HepG2 (cell line): ENCODE results near the gene RSL1D1. TPM values are rescaled to one million over a fixed set of nuclear protein-coding genes. Genes with fewer than 3 reads are reported as not detected.

Source experiments
- CREM ChIP-seq, 2 experiments: sonication (generic) in 1 of 2; formaldehyde crosslinking in 1 of 2; IDR thresholded peaks; 2 replicates each; pipeline versions ENCODE4 v1.4.0 to v1.6.1; 2016 to 2020; ENCODE audit warnings: antibody characterized with exemption in 1 of 2, mild to moderate bottlenecking in 1 of 2, missing genetic modification reagents in 1 of 2
- FOXP1 ChIP-seq, 2 experiments: fragments of 450-650 bp in 1 of 2; IDR thresholded peaks; 2 replicates each; pipeline ENCODE4 v1.6.1; 2017 to 2018; ENCODE audit warnings: antibody characterized with exemption in 1 of 2
- GFI1 ChIP-seq: sonication (generic); formaldehyde crosslinking; IDR thresholded peaks from 2 replicates; pipeline ENCODE4 v1.5.0; 2020; ENCODE audit warnings: missing genetic modification reagents, mild to moderate bottlenecking, borderline replicate concordance
- HOXA3 ChIP-seq: sonication (generic); formaldehyde crosslinking; IDR thresholded peaks from 2 replicates; pipeline ENCODE4 v1.5.0; 2020; ENCODE audit warnings: missing genetic modification reagents
- IRF1 ChIP-seq: sonication (generic); formaldehyde crosslinking; IDR thresholded peaks from 2 replicates; pipeline ENCODE4 v1.4.0; 2020; ENCODE audit warnings: low read depth, mild to moderate bottlenecking, missing genetic modification reagents
- JUNB ChIP-seq: sonication (generic); formaldehyde crosslinking; IDR thresholded peaks from 2 replicates; pipeline ENCODE4 v1.8.0; 2022; ENCODE audit warnings: missing genetic modification reagents, mild to moderate bottlenecking, borderline replicate concordance
- LCORL ChIP-seq, 2 experiments: fragments of 450-650 bp in 1 of 2; sonication (generic) in 1 of 2; formaldehyde crosslinking in 1 of 2; IDR thresholded peaks; 2 replicates each; pipeline versions ENCODE4 v1.5.0 to v1.6.1; 2017 to 2020; ENCODE audit warnings: antibody characterized with exemption in 1 of 2, missing genetic modification reagents in 1 of 2
- PATZ1 ChIP-seq: sonication (generic); formaldehyde crosslinking; IDR thresholded peaks from 2 replicates; pipeline ENCODE4 v1.4.0; 2020; ENCODE audit warnings: missing genetic modification reagents
- PLRG1 ChIP-seq: fragments of 450-650 bp; conservative IDR thresholded peaks from 2 replicates; pipeline ENCODE4 v1.6.1; 2016
- RFX3 ChIP-seq: IDR thresholded peaks from 2 replicates; pipeline ENCODE4 v1.6.1; 2016; ENCODE audit warnings: missing biosample characterization, missing genetic modification reagents
- SRSF4 ChIP-seq: fragments of 200-400 bp; formaldehyde crosslinking; IDR thresholded peaks from one replicate; pipeline ENCODE4 v1.6.1; 2018; ENCODE audit warnings: mild to moderate bottlenecking, low read depth, low read length, moderate library complexity; ENCODE audit not compliant: poor library complexity, severe bottlenecking
- ZC3H4 ChIP-seq: sonication (generic); formaldehyde crosslinking; IDR thresholded peaks from 2 replicates; pipeline ENCODE4 v1.4.0; 2020; ENCODE audit warnings: missing genetic modification reagents, borderline replicate concordance
- ZNF280D ChIP-seq: sonication (generic); formaldehyde crosslinking; IDR thresholded peaks from 2 replicates; pipeline ENCODE4 v1.5.1; 2020; ENCODE audit warnings: mild to moderate bottlenecking, missing genetic modification reagents
- ZNF563 ChIP-seq: sonication (generic); formaldehyde crosslinking; IDR thresholded peaks from 2 replicates; pipeline ENCODE4 v1.8.0; 2022; ENCODE audit warnings: mild to moderate bottlenecking, moderate library complexity, missing genetic modification reagents
- ZNF678 ChIP-seq: sonication (generic); formaldehyde crosslinking; IDR thresholded peaks from 2 replicates; pipeline ENCODE4 v1.4.0; 2020; ENCODE audit warnings: mild to moderate bottlenecking, missing genetic modification reagents
- polyA plus RNA-seq, 8 experiments: library from polyadenylated mRNA; depleted of rRNA in 3 of 8; stranded (reverse) in 7 of 8; unstranded in 1 of 8; fragments of >200 nt; fragmentation: Illumina TruSeq in 4 of 8; extraction: Trizol in 4 of 8; gene quantifications; 2 replicates each; pipeline versions ENCODE4 v1.2.1 to v1.2.3, GENCODE V29; 2011 to 2016; ENCODE audit warnings: low read depth in 4 of 8, missing spikeins in 1 of 8, mixed read lengths in 1 of 8; ENCODE audit not compliant: insufficient read depth in 1 of 8
- total RNA-seq, 5 experiments: library from RNA; depleted of rRNA; stranded (reverse); fragments of >200 nt; fragmentation: Illumina TruSeq; extraction: Trizol; gene quantifications; 2 replicates each; pipeline ENCODE4 v1.2.3, GENCODE V29; 2016; ENCODE audit warnings: low read depth in 1 of 5

RSL1D1 gene
- total and polyA plus RNA-seq, 2 of the 13 experiments (the other 11 are each of a cell fraction or from before 2014, with no cell fraction given) = 187 to 343 TPM

GRCh38 chr16:11851294-11852091 lies at the start of gene RSL1D1 (continued):
- peak; percentile 98 for TF ChIP-seq ZNF563
- TF ChIP-seq GFI1 (CRISPR knock-in tag) = peak; percentile 75; the same call in 1 of the 2 replicates
- TF ChIP-seq ZC3H4 (CRISPR knock-in tag) = peak; percentile 56; the same call in 1 of the 2 replicates
- TF ChIP-seq HOXA3 (CRISPR knock-in tag) = peak; percentile 91
- no peak for TF ChIP-seq IRF1 (CRISPR knock-in tag)
- TF ChIP-seq FOXP1 (IDR thresholded peaks at IDR 0.05) = no peak
- no peak for TF ChIP-seq FOXP1 (CRISPR knock-in tag; IDR thresholded peaks at IDR 0.05)
- peak; percentile 54; the same call in 1 of the 2 replicates for TF ChIP-seq PATZ1 (CRISPR knock-in tag)
- TF ChIP-seq SRSF4 = no peak
- TF ChIP-seq ZNF678 = peak; percentile 98
- TF ChIP-seq ZNF280D (CRISPR knock-in tag) = peak; percentile 90
- TF ChIP-seq CREM (IDR thresholded peaks at IDR 0.05) = peak; percentile 98
- peak; percentile 75; the same call in 1 of the 2 replicates for TF ChIP-seq CREM (CRISPR knock-in tag; IDR thresholded peaks at IDR 0.05)
- TF ChIP-seq LCORL (IDR thresholded peaks at IDR 0.05) = no peak
- TF ChIP-seq LCORL (CRISPR knock-in tag; IDR thresholded peaks at IDR 0.05) = peak; percentile 77; the same call in 1 of the 2 replicates
- no peak for TF ChIP-seq JUNB (CRISPR knock-in tag)
- TF ChIP-seq PLRG1 = no peak
- TF ChIP-seq RFX3 (CRISPR knock-in tag) = no peak; the same call in 1 of the 2 replicates
